ENCODE results near the gene EP400.

DNA sequence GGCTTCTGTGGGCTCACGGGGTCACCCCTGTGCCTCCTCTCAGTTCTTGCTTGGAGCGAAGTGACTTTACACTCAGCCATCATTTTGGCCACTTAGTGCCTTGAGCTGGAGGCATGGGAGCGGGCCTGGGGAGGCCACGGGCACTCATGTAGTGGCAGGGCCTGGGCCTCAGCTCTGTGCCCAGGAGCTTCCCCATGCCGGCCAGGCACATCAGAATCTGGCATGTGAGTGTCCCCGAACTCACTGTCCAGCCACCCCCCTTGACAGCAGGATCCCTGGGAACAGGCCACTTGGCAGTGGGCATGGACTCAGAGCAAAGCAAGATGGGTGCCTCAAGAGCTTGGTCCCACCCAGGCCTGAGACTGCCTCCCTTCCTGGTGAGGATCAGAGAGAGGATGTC is 164.9 kb downstream of the EP400 start:
- no peak for TF ChIP-seq POLR2AphosphoS5 (IDR thresholded peaks at IDR 0.05)
- TF ChIP-seq, protein P1, sequence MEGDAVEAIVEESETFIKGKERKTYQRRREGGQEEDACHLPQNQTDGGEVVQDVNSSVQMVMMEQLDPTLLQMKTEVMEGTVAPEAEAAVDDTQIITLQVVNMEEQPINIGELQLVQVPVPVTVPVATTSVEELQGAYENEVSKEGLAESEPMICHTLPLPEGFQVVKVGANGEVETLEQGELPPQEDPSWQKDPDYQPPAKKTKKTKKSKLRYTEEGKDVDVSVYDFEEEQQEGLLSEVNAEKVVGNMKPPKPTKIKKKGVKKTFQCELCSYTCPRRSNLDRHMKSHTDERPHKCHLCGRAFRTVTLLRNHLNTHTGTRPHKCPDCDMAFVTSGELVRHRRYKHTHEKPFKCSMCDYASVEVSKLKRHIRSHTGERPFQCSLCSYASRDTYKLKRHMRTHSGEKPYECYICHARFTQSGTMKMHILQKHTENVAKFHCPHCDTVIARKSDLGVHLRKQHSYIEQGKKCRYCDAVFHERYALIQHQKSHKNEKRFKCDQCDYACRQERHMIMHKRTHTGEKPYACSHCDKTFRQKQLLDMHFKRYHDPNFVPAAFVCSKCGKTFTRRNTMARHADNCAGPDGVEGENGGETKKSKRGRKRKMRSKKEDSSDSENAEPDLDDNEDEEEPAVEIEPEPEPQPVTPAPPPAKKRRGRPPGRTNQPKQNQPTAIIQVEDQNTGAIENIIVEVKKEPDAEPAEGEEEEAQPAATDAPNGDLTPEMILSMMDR (IDR thresholded peaks at IDR 0.05): no peak
